Common myeloid progenitor, CD34-positive (primary cell): ENCODE measurements around the gene CSH1.

ENCODE experiments used
- CTCF ChIA-PET: fragments of 350-600 bp; sonication (Branson Sonifier 250); formaldehyde crosslinking; loops from one replicate; lab custom pipeline; 2021; ENCODE audit warnings: antibody characterized with exemption; lab: Charles Lee
- POLR2A ChIA-PET: fragments of 350-600 bp; sonication (Branson Sonifier 250); formaldehyde crosslinking; loops from one replicate; lab custom pipeline; 2021; ENCODE audit warnings: antibody characterized with exemption; lab: Charles Lee
- DNase-seq, 3 donors: peaks; one replicate each; pipeline versions ENCODE4 v3.0.0 to v3.0.0-alpha.2; 2013
- H3K27ac ChIP-seq, 2 experiments: 1 replicate in 1 of 2; 2 replicates in 1 of 2; pipeline ENCODE4 v1.7.0; 2013; ENCODE audit warnings: inconsistent platforms in 2 of 2, low read length in 2 of 2, mild to moderate bottlenecking in 2 of 2, low read depth in 1 of 2, moderate library complexity in 1 of 2; ENCODE audit not compliant: severe bottlenecking in 2 of 2, insufficient read depth in 1 of 2, poor library complexity in 1 of 2
- H3K27me3 ChIP-seq, 5 experiments: replicated peaks in 2 of 5; 1 replicate in 3 of 5; 2 replicates in 2 of 5; pipeline versions ENCODE4 v1.6.1 to v1.7.0; 2013; ENCODE audit warnings: low read length in 4 of 5, mild to moderate bottlenecking in 2 of 5, moderate library complexity in 2 of 5, inconsistent platforms in 1 of 5; ENCODE audit not compliant: insufficient read depth in 5 of 5, control insufficient read depth in 4 of 5
- H3K36me3 ChIP-seq, 4 experiments: 1 replicate in 2 of 4; 2 replicates in 2 of 4; pipeline versions ENCODE4 v1.6.1 to v1.7.0; 2013; ENCODE audit warnings: low read length in 3 of 4, control low read depth in 1 of 4, mild to moderate bottlenecking in 1 of 4; ENCODE audit not compliant: control insufficient read depth in 4 of 4, insufficient read depth in 4 of 4
- H3K4me1 ChIP-seq, 4 experiments: 1 replicate in 3 of 4; 2 replicates in 1 of 4; pipeline versions ENCODE4 v1.6.1 to v1.7.1; 2013; ENCODE audit warnings: low read length in 3 of 4, mild to moderate bottlenecking in 3 of 4, control low read depth in 1 of 4, inconsistent platforms in 1 of 4, moderate library complexity in 1 of 4; ENCODE audit not compliant: control insufficient read depth in 4 of 4, insufficient read depth in 4 of 4; ENCODE audit errors: control extremely low read depth in 1 of 4
- H3K4me3 ChIP-seq, 7 experiments: 1 replicate in 4 of 7; 2 replicates in 3 of 7; pipeline versions ENCODE4 v1.5.1 to v1.7.0; 2013; ENCODE audit warnings: mild to moderate bottlenecking in 7 of 7, low read length in 6 of 7, moderate library complexity in 6 of 7, inconsistent platforms in 2 of 7, low read depth in 2 of 7, control low read depth in 1 of 7; ENCODE audit not compliant: insufficient read depth in 4 of 7, control insufficient read depth in 1 of 7; ENCODE audit errors: extremely low read depth in 1 of 7
- H3K9me3 ChIP-seq, 5 experiments: 1 replicate in 4 of 5; 2 replicates in 1 of 5; pipeline versions ENCODE4 v1.6.1 to v1.7.1; 2013; ENCODE audit warnings: low read length in 4 of 5, mild to moderate bottlenecking in 2 of 5, inconsistent platforms in 1 of 5, low read depth in 1 of 5, moderate library complexity in 1 of 5; ENCODE audit not compliant: control insufficient read depth in 4 of 5, insufficient read depth in 2 of 5; ENCODE audit errors: control extremely low read depth in 1 of 5
- WGBS: methylation state at CpG from one replicate; pipeline ENCODE4 v1.1.5; 2013; ENCODE audit not compliant: insufficient coverage; 5-methylcytosine and 5-hydroxymethylcytosine counted together

CSH1 gene

DNA sequence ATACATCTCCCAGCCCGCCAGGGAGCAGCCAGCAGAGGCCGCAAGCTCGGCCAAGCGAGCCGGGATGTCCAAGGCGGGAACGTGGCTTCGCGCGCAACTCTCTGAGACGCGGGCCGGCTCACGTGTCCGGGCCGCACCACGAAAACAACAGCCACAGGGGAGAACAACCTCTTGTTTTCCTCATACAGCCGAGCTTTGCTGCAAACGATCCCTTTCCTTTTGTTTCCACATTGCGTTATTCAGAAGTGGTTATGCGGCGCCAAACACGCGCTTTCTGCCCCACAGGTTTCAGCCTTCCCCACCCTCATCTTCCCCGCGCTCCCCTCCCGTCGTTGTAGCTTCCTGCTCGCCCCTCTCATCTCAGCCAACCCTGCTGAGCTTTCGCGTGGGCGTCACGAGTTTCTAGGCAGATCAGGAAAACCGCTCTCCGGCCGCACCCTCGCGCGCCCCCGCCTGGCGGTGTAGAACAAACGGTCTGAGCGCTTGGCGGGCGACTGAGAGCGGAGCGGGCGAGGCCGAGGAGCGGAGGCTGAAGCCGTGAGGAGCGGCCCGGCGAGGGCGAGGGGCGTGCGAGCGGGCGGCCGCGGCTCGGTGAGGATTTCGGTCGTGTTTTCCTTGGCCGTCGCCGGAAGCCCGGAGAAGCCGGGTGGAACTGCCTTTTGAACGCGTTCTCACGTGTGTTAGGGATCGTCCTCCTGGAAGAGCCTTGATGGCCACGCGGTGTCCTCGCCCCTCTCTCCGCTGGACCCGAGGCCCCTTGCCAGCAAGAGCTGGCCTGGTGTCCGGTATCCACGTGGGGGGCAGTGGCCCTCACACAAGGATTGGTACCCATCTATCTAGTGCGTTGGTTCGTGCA lies 47.3 kb downstream of the CSH1 start:
- WGBS, result 19% methylated on average over 77 of the region's 82 CpGs
- H3K27me3 ChIP-seq, result no peaks in the 10 kb centered on the region
- POLR2A ChIA-PET, result interaction anchor here (1.3 kb wide), 1 partner anchor 45 kb away, joined by 3 read pairs; no protein-coding TSS in a partner anchor
- H3K9me3 ChIP-seq, result no peaks in the 10 kb centered on the region
- CTCF ChIA-PET, result interaction anchor here (0.7 to 4.7 kb wide), 14 partner anchors 8 to 43 kb away, joined by 3 to 36 read pairs (median 4); no protein-coding TSS in a partner anchor
- peak overlapping the region; percentile 83 to 93 for H3K27ac ChIP-seq
- H3K36me3 ChIP-seq, result no peaks in the 10 kb centered on the region
- peak; percentile 96 to 97 (median 97) for DNase-seq
- peak overlapping the region in 5 of 7 experiments; percentile 39 to 70 (median 54) for H3K4me3 ChIP-seq
- peaks cover 3 to 9% (median 6%) of the 10 kb centered on the region in 4 experiments for H3K4me1 ChIP-seq

DNA sequence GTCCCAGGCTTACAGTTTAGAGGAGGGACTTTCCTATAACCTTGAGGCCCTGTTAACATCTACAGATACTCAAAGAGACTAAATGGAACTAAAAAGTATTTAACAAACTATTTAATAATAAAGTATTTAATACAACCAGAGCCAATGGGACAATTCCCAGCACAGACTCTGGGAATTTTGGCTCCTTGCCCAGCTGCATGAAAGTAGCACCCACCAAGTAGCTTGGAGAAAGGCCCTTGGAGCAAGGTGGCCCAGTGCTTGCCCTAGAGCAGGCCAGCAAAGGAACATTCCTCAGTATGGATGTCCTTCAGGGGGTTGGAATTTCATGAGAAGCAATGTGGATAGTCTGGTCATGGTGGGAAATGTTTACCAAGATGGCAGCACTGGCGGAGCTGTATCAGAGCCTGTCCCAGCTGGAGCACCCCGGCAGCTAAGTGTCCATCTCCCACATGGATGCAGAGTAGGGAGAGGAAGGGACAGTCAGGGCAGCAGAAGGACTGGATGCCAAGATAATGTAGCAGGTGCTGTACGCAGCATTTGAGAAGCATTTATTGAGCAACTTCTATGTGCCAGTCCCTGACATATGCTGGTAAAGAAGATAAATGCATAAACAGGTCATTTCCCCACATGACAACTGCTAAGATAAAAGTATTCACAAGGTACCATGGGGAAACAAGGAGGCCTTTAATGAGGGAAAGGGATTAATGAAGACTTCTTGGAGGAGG lies 48.7 kb downstream of the CSH1 start:
- Histone ChIP-seq H3K27ac (no peak overlapping the region), H3K4me3 (no peak overlapping the region), H3K36me3 (no peaks in the 10 kb centered on the region), H3K4me1 (peaks cover 8 to 15% (median 12%) of the 10 kb centered on the region in 4 experiments), H3K27me3 (no peaks in the 10 kb centered on the region), H3K9me3 (no peaks in the 10 kb centered on the region)
- 58% methylated on average over 2 of the region's 3 CpGs for WGBS
- no peak for DNase-seq
- ChIA-PET CTCF (interaction anchor here (0.8 to 4.7 kb wide), 9 partner anchors 9 to 45 kb away, joined by 3 to 36 read pairs (median 4); no protein-coding TSS in a partner anchor), POLR2A (no interaction called here)

DNA sequence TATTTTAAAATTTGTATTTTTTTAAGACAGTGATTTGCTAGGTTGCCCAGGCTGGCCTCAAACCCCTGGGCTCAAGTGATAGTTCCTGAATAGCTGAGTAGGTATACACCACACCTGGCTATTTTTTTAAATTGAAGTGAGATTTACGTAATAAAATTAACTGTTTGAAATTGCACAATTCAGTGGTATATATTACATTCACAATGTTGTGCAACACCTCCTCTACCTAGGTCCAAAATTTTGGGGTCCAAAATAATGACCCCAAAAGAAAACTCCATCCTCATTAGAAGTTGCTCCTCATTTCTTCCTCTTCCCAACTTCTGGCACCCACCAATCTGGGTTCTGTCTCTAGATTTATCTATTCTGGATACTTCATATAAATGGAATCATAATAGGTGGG lies 50.9 kb downstream of the CSH1 start:
- no CpG with 5 or more reads among the region's 1 CpG for WGBS
- no peak for DNase-seq
- no peaks in the 10 kb centered on the region for H3K36me3 ChIP-seq
- H3K27ac ChIP-seq, result no peak overlapping the region
- no peak overlapping the region for H3K4me3 ChIP-seq
- no peaks in the 10 kb centered on the region for H3K9me3 ChIP-seq
- H3K4me1 ChIP-seq, result peaks cover 14 to 30% (median 26%) of the 10 kb centered on the region in 4 experiments
- no peaks in the 10 kb centered on the region for H3K27me3 ChIP-seq
- CTCF ChIA-PET, result interaction anchor here (1.1 to 4.7 kb wide), 2 partner anchors 11 to 13 kb away, joined by 3 to 27 read pairs; no protein-coding TSS in a partner anchor
- POLR2A ChIA-PET, result no interaction called here
